HG03196 (cell line): ENCODE measurements around the gene PIK3R3.

ENCODE experiments used
- ATAC-seq: cut with Tn5 transposase; IDR thresholded peaks from one replicate; pipeline ENCODE4 v1.9.1; 2021; ENCODE audit not compliant: unreplicated experiment

The PIK3R3 gene

GRCh38 chr1:45998020-45998617 is 134.3 kb downstream of the PIK3R3 start:
- no peak for ATAC-seq

GRCh38 chr1:45995298-45995697 is 137.1 kb downstream of the PIK3R3 start:
- no peak for ATAC-seq

DNA sequence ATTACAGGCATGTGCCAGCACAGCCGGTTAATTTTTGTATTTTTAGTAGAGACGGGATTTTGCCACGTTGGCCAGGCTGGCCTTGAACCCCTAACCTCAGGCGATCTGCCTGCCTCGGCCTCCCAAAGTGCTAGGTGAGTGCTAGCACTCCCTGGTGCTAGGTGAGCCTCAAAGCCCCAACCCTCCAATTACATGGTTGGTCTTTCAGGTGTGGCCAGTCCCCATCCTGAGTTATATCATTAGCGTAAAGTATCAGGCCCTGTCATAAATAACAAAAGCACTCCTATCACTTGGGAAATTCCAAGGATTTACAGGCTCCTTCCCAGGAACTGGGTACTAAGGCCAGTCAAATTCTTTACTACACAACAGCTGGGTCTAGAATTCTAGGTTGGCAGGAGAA is 138.0 kb downstream of the PIK3R3 start:
- ATAC-seq: no peak
